Activated T-cell treated with anti-CD3 and anti-CD28 coated beads, Interleukin-2, amount 50 U/mL, for 48 hours (primary cell): Measurements from ENCODE around the gene SLC17A4.
A peak's percentile ranks its signal among the peaks of the same experiment; 100 is the strongest.

Source experiments
- DNase-seq, 2 experiments: peaks; one replicate each; pipeline ENCODE4 v3.0.0-alpha.2; 2020

The SLC17A4 gene

DNA sequence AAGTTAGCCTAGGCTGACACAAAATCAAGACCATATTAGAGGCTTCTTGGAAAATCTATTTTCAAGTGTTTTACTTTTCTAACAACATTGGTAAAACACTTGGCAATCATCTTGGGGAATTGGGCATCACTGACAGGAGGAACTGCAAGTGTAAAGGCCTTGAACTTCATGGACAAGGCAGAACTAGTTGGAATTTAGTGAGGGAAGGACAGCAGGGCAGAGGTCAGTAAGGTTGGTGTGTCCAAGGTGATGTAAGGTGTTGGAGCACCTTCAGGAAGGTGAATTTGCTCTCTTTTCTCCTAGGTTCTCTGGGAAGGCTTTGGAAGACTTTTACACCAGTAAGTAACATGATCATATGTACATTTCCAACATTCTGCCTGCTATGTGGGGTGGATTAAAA lies 1.5 kb upstream of the SLC17A4 start:
- no peak for DNase-seq

DNA sequence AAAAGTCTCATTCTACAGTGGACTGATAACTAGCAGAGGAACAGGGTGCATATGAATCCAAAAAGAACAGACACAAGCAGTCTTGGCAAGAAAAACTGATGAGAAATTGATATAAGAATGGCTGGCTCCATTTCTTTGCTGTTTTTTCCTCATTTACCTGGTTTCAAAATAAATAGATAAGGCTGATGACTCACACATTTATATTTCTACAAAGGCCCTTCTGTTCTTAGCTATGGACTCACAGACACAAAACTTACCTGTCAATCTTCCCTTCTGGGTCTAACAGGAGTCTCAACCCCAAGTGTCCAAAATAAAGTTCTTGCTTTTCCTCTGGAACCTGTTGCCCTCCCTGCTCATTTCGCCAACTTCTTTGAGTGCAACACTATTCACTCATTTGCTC lies 941 bp downstream of the SLC17A4 start:
- DNase-seq = no peak

DNA sequence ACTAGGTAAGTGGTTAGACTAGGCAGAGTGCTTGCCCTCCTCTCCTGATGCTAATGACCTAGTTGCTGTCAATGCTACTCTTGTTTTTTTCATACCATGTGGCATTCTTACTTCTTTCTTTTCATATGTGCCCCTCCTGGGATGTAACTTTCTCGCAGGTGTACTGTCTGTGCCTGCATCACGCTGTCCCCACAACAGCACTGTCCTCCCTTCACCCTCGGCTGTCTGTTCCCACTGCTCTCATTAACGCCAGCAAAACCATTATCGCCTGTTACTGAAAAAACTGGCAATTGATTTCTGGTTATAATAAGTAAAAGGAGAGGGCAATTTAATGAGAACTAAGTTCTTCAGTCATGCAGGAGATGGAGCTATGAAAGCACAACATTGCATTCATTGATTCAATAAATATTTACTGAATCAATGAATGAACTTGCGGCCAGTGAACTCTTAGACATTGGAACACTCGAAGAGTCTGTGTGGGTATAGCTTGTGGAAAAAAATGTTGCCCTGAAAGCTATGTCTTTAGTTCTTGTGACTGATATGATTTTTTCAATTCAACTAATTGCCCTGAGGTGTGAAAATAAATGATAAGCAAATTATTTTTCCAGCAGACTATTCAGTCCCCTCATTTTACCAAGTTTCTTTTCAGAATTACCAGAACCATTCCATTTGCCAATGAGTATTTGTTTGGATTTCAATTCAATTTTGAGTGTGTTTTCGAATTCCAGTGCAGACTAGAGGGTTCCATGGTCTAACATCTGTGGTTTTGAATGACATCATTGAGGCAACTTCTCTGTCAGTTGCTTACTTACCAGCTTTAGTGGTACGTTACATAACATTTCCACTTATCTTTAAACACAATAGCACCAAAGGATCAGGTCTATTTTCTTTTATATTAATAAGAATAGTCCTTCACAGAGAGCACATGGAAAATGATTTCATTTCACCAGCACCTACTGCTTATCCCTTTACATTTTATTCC lies 2.1 kb downstream of the SLC17A4 start:
- DNase-seq = no peak

DNA sequence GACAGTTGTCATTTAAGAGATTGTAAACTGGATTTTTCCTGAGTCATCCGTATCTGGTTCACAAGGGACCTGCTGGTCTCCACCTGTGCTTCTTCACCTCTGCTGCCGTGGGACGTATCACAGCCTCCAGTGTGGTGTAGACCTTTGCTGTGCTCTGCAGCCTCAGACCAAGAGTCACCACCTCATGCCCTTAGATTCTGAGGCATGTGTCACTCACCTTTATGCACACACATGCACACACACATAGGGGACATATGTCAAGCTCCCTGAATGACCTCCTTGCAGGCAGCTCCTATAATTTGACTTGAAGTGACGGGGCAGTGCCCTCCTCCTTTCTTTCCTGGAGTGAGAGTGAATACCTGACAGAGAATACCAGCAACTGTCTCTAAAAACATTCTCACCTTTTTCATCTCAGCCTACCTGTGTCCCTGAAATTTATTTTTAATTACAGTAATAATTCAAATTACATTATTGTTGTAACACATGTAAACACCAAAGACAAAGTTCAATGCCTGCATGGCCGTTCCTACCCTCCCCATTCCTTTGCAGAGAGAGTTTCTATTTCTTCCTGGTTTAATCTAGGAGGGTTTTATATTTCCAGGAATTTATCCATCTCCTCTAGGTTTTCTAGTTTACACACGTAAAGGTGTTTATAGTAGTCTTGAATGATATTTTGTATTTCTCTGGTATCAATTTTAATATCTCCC lies 3.5 kb downstream of the SLC17A4 start:
- DNase-seq = no peak

DNA sequence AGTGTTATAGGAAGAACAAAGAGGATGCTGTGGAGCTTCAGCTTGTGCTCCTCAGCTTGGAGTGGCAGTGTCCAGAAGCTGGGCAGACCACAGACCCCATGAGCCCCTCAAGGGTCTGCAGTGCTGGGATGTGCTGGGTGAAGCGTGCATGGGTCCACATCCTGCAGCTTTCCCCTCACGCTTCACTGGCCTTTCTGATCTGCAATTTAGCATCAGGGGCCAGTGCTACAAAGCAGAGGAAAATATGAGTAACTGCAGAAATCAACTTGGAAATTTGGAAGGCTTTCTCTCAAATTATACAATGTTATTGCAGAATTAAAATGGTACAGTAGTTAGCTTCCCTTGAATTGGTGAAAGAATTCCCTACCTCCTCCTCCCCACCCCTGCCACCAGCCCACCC lies 10.1 kb downstream of the SLC17A4 start:
- DNase-seq = no peak

DNA sequence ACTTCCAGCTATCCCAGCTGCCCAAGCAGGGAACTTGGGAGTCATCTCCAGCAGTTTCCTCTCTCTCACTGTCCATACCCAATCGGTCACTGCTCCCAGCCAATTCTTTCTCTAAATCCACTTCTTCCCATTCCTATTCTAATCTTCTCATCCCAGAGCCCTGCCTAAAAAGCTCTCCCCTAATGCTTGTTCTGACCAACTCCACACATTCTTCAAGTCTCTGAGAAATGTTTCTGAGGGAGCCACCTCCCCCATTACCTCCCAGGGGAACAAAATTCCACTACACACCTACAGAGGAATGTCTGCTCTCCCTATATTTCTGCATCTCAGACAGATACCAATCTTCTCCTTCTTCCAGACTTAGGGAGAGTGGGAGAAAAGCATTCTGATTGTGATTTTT lies 14.0 kb downstream of the SLC17A4 start:
- DNase-seq = no peak

DNA sequence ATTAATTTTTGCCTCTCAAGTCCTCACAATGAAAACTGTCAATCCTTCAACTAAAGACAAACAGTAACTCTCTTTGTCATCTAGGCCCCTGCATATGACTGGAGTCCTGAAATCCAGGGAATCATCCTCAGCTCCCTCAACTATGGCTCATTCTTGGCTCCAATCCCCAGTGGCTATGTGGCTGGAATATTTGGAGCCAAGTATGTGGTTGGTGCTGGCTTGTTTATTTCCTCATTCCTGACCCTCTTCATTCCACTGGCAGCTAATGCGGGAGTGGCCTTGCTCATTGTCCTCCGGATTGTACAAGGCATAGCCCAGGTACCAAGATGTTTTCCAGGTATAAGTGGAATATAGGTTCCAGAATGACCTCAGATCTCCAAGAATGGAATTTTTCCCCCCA lies 15.4 kb downstream of the SLC17A4 start:
- no peak for DNase-seq

DNA sequence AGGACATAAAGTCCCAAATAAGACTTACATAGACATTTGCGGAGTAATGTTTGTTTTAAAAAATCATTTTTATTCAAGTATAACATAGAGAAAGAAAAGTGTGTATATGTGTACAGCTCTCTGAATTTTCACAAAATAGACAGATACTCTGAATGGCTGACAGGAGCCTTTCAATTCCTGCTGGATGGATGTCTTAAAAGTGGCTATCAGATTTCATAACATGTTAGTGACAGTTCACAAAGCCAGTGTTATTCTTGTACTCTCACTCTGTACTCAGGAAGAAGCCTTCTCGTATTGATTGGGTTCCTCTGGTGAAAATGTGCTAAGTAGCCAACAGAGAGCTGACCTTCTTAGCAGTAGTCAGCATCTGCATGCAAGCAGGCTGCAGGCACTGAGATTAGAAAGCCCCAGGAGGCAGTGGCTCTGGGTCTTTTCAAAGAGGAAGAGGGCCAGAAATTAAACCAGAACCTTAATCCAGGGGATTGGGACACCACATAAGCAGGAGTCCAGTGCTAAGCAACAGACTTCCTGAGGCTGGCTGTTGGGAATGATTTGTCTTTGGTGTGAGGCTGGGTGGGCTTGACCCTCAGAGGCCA lies 19.7 kb downstream of the SLC17A4 start:
- no peak for DNase-seq

DNA sequence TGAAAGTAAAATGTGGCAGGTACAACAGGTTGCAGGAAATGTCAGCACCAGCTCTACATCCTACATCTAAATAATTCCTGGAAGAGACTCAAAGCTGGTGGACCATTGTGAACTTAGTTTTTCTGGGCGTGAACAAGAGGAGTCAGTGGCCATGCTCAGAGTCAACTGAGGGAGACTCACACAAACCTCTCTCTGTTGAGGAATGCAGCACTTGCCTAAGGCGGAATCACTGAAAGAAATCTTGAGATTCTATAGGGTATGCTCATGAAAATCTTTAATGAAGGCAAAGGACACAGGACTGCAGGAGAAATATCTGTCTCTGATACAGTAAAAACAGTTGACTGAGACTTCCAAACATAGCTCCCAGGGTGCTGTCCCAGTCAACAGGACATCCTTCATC lies 22.5 kb downstream of the SLC17A4 start:
- no peak for DNase-seq

DNA sequence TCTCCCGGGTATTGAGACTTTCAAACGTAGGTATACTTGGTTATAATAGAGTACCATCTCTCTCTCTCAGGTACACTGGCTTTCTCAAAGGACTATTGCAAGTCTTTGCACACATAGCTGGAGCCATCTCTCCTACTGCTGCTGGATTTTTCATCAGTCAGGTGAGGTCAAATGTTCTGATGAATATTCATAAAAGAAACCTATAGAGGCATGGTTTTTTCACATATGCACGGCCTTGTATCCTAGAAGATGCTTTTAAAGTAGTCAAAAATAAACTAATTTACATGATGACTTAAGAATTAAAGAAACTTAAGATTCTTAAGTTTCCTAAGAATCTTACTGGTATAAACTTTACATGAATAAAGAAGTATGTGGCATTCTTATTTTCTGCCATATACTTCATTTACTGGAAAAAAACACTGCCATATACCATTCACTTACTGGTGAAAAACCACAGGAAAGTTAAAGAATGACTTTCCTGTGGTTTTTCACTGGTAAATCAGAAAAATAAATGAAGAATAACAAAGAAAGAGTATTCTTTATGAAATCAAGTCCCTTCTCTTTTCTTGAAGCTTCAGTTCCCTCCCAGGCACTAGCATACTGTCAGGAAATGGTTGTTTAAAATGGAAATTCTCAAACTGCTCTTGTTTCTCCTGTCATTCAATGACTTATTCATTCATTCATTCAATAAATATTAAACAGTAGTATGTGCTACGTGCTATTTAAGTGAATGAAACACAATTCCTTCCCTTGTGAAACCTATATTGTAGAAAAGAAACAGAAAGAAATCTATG lies 23.5 kb downstream of the SLC17A4 start:
- no peak for DNase-seq

DNA sequence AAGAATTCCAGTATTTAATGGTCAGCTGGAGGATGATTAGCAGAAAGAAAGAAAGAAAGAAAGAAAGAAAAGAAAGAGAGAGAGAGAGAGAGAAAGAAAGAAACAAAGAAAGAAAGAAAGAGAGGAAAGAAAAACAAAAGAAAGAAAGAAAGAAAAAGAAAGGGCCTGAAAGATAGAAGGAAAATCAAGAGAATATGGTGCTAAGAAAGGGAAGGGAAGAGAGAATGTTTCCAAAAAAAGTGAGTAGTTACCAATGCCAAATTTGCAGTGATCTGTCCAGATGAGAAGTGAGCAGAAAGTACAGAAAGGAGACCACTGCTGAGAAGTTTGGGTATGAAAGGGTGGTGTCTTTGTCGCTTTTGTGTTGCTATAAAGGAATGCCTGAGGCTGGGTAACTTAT lies 26.6 kb downstream of the SLC17A4 start:
- no peak for DNase-seq

DNA sequence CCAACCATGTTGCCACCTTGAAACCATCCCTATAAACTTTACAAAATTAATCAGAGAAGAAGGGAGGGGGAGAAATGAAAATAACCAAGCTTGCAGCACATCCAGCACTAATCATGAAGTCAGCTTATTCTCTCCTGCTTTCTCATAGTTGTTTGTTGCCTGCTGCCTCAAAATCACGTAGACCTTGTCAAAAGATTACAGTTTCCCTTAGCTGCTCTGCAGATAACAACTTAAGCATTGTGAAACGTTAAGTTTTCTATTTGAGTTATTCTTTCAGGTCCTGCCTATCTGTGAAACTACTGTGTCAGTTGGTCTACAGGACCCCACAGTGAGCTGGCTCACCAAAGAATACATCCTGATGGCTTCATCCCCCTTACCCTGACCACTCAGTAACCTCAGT lies 32.9 kb downstream of the SLC17A4 start:
- DNase-seq = no peak

DNA sequence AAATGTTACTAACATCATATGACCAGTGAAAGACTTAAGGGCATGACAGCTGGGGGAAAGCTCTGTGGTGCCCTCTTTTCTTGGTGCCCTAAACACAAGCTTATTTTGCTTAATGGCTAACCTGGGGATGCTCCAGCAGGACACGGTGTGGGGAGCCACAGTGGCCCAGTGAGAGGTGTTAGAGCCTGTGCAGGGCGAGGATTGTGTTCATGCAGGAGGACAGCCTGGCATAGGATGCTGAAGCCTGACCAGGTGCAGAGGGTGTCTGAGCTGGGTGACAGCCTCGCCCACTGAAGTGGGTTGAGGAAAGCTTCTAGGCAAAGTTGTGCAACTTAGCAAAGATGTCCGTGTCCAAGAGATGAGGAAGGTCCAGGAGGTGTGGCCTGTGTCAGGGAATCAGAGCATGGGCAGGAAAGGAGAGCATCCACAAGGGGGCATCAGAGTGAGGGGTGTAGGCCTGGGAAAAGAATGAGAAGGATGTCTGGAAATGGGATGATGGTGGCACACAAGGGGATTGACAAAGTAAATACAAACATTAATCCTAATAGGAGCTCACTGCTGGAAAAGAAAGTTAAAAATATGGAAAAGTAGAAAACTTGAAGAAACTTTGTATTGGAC lies 33.9 kb downstream of the SLC17A4 start:
- peak; percentile 51 to 57 for DNase-seq

DNA sequence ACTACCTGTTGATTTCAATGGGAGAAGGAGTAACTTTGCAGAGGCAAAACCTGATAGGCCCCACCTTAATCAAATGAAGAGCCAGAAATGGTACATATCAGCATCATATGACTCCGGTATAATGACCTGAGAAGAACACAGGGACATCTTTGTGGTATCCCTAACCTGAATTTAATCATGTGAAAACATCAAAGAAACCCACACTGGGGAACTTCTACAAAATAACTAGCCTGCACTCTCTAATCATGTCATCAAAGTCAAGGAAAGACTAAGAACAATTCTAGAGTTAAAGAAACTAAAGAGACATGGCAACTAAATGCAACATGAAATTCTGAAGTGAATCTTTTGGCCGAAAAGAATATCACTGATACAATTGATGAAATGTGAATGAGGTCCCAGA lies 34.9 kb downstream of the SLC17A4 start:
- DNase-seq = no peak

DNA sequence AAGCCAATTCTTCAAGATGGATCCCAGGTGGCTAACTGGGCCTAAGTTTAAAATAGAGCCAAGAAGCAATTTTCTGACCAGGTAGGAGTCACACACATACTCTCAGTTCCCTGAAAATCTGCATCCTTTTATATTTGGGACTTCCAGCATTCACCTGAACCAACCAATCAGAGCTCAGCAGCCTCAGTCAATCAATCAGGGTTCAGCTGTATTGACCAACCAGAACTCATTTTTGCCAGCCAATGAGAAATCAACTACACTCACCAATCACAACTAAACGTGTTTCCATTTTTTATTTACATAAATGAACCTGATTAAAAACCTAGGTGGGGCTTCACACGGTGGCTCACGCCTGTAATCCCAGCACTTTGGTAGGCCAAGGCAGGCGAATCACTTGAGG lies 37.5 kb downstream of the SLC17A4 start:
- no peak for DNase-seq

DNA sequence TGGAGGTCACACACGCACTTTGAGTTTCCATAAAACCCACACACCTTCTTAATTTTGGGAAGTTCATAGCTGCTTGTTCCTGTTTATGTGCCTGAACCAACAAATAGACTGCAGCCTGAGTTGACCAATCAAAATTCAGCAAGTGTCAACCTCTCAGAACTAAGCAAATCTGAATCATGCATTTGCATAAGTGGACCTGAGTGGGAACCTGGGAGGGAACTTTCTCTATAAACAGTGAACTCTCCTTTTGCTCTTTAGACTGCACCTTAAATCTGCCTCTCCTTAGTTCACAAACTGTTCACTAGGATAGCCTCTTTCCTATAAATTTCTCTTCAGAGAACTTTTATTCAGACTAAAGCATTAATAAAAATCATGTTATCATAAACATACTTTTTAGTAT lies 39.4 kb downstream of the SLC17A4 start:
- DNase-seq = no peak

DNA sequence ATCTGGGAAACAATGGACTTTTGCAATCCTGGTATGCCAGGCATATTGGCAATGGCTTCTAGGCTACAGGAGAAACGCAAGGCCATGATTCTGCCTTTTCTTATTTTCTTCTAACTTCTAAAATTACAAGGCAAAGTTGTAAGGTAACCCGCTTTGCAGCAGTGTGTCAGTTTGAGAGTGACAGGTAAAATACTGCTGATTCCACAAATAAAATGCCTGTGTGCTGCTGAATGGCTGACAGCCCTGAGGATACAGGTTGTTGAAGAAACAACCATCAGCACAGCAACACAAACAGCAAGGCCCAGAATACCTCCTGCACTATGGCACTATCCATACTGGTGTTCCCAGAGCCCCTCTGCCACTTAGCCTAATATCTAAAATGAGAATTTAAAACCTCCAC lies 40.2 kb downstream of the SLC17A4 start:
- DNase-seq = no peak

DNA sequence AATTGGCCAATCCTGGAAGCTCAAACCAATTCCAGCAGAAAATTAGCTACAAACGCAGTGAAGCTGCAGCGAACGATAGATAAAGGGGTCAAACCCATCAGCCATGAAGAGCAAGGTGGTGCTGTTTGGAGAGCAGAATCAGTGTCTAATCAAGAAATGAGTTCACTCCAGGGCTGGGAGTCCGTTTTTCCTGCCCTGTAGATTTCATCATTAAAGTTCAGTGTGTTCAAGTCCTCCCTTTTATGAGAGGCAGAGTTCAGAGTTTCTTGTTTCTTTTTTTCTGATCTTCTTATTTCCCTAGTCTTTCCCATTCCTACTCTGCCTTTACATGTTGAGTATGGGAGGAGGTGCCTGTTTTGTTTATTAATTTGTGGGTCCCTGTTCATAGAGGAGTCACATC lies 46.9 kb downstream of the SLC17A4 start:
- DNase-seq = no peak

DNA sequence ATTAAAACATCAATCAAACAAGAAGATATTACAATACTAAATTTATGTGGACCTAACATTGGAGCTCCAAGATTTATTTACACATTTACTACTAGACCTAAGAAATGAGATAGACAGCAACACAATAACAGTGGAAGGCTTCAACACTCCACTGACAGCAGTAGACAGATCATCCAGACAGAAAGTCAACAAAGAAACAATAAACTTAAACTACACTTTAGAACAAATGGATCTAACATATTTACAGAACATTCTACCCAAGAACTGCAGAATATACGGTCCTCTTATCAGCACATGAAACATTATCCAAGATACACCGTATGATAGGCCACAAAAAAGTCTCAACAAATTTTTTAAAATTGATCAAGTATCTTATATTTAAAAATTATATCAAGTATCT lies 50.3 kb downstream of the SLC17A4 start:
- no peak for DNase-seq

DNA sequence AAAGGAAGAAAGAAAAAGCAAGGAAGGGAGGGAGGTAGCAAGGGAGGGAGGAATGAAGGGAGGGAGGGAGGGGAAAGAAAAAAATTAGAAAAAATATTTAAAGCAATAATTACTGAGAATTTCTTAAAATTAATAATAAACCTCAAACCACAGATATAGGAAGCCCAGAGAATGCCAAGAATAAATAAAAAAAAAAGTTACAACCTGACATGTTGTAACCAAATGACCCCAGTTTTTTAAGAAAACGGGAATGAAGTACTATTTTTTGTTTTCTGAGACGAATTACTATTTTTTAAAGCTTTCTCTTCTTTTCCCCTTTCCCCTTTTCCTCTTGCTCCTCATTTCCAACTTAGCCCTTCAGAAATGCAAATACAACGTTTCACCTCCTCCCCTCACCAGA lies 60.7 kb downstream of the SLC17A4 start:
- DNase-seq = no peak

DNA sequence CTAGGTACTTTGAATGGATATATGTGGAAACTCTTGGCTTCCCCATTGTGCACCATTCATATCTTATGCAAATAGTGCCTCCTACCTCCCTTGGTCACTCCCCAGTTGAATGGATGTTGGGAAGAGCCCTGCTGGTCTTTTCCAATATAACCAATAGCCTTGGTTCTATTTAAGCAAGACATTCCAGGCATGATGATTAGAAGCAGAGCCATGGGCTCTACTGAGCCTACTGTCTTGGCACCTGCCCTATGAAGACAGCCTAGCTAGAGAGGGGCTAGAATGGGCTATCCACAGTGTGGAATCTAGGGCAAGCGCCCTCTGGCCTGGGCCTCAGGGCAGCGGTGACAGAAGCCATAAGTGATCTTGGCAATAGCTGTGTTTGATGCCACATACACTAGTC lies 61.7 kb downstream of the SLC17A4 start:
- DNase-seq = no peak

DNA sequence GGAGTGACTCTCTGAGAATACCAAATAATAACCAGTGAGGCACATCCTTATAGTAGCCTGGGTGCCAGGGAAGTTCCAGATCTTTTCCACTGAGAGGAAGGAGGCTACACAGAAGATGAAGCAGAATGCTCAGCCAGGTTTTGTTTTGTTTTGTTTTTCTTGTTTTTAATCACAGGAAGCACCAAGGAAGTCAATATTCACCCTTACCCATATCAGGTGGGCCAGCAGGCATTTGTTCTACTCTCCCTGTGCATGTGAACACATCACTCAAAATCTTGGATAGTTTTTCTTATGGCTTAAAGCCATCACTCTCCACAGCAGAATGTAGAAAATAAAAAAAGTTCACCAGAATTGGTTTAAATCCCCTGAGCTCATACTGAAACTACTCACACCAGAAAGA lies 66.8 kb downstream of the SLC17A4 start:
- DNase-seq = no peak

DNA sequence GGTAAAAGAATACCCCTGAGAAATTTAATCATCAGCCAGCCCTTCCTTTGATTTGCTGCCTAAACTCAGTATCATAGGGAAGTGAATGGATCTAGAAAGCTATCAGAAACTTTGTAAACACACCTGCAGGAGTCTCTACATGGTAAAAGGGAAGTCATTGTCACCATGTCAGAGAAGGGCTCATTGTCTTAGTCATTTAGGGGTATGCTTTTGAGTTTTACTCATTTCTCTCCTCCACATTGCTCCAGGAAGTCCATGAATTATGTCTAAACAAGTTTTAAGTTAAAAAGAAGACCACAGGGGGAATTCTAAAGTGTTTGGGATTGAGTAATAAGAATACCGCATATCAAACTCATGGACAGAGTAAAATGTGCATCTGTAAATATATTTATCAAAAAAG lies 74.8 kb downstream of the SLC17A4 start:
- DNase-seq = no peak
